GM23248 (cell line): Measurements from ENCODE around the gene MLLT6. TPM values are rescaled to one million over a fixed set of nuclear protein-coding genes. Genes with fewer than 3 reads are reported as not detected.

ENCODE experiments used
- DNase-seq: peaks from one replicate; pipeline ENCODE4 v3.0.0-alpha.2; 2015
- H2AFZ ChIP-seq: fragments of 200-600 bp; sonication (generic); 2 replicates; pipeline ENCODE4 v1.6.1; 2016; ENCODE audit warnings: antibody characterized with exemption
- H3F3A ChIP-seq: fragments of 200-600 bp; sonication (generic); 2 replicates; pipeline ENCODE4 v1.6.1; 2016; ENCODE audit warnings: mild to moderate bottlenecking, antibody characterized with exemption, mixed run types; ENCODE audit not compliant: insufficient read depth
- H3K27ac ChIP-seq: fragments of 200-600 bp; sonication (generic); 2 replicates; pipeline ENCODE4 v1.5.1; 2016; ENCODE audit warnings: mild to moderate bottlenecking
- H3K27me3 ChIP-seq: fragments of 200-600 bp; sonication (generic); replicated peaks from 2 replicates; pipeline ENCODE4 v1.6.1; 2016; ENCODE audit warnings: mild to moderate bottlenecking; ENCODE audit not compliant: insufficient read depth
- H3K36me3 ChIP-seq: fragments of 200-600 bp; sonication (generic); 2 replicates; pipeline ENCODE4 v1.6.1; 2016; ENCODE audit warnings: low read depth, mild to moderate bottlenecking
- H3K4me1 ChIP-seq: fragments of 200-600 bp; sonication (generic); 2 replicates; pipeline ENCODE4 v1.6.1; 2016; ENCODE audit warnings: mild to moderate bottlenecking; ENCODE audit not compliant: insufficient read depth
- H3K4me2 ChIP-seq: fragments of 200-600 bp; sonication (generic); one replicate; pipeline ENCODE4 v1.6.1; 2016; ENCODE audit warnings: mild to moderate bottlenecking; ENCODE audit not compliant: unreplicated experiment
- H3K4me3 ChIP-seq: fragments of 200-600 bp; sonication (generic); 2 replicates; pipeline ENCODE4 v1.5.1; 2016; ENCODE audit warnings: mild to moderate bottlenecking
- H3K79me2 ChIP-seq: fragments of 200-600 bp; sonication (generic); 2 replicates; pipeline ENCODE4 v1.6.1; 2016; ENCODE audit warnings: mild to moderate bottlenecking; ENCODE audit not compliant: insufficient read depth
- H3K9ac ChIP-seq: fragments of 200-600 bp; sonication (generic); 2 replicates; pipeline ENCODE4 v1.6.1; 2016; ENCODE audit warnings: mild to moderate bottlenecking
- H3K9me2 ChIP-seq: fragments of 200-600 bp; sonication (generic); 2 replicates; pipeline ENCODE4 v1.6.1; 2016; ENCODE audit warnings: mixed run types, mild to moderate bottlenecking, moderate library complexity; ENCODE audit not compliant: insufficient read depth
- H3K9me3 ChIP-seq: fragments of 200-600 bp; sonication (generic); one replicate; pipeline ENCODE4 v1.6.1; 2017; ENCODE audit warnings: low read depth
- H4K20me1 ChIP-seq: fragments of 200-600 bp; sonication (generic); 2 replicates; pipeline ENCODE4 v1.6.0; 2016; ENCODE audit not compliant: insufficient read depth
- EZH2 ChIP-seq: fragments of 200-600 bp; sonication (generic); IDR thresholded peaks from 2 replicates; pipeline ENCODE4 v1.6.1; 2018; ENCODE audit warnings: antibody characterized with exemption, mild to moderate bottlenecking; ENCODE audit not compliant: insufficient read depth, poor library complexity, severe bottlenecking
- EZH2phosphoT487 ChIP-seq: fragments of 200-600 bp; sonication (generic); IDR thresholded peaks from 2 replicates; pipeline ENCODE4 v1.6.1; 2018; ENCODE audit warnings: antibody characterized with exemption, moderate library complexity, mild to moderate bottlenecking, low read depth; ENCODE audit not compliant: insufficient read depth
- WGBS, 2 experiments: methylation state at CpG; one replicate each; pipeline ENCODE4 v1.1.6; 2015 to 2017; ENCODE audit warnings: low lambda C conversion rate in 2 of 2, low coverage in 1 of 2; ENCODE audit errors: missing lambda C conversion rate in 2 of 2; 5-methylcytosine and 5-hydroxymethylcytosine counted together
- in situ Hi-C: fragments of 300-500 bp; cut with MboI; formaldehyde crosslinking; loops from 2 replicates; pipeline ENCODE4 v1.15.0; 2020
- polyA plus RNA-seq: library from polyadenylated mRNA; unstranded; fragments of >200 nt; fragmentation: Nextera tagmentation; extraction: Ambion mirVana; gene quantifications from 2 replicates; pipeline ENCODE4 v1.2.1, GENCODE V29; 2016
- total RNA-seq: library from RNA; depleted of rRNA; stranded (reverse); fragments of >200 nt; shearing (Covaris generic); gene quantifications from 2 replicates; pipeline ENCODE4 v1.2.3, GENCODE V29; 2014

MLLT6 gene
- total and polyA plus RNA-seq, 2 experiments from 2014 or later = 3.1 to 18.9 TPM

DNA sequence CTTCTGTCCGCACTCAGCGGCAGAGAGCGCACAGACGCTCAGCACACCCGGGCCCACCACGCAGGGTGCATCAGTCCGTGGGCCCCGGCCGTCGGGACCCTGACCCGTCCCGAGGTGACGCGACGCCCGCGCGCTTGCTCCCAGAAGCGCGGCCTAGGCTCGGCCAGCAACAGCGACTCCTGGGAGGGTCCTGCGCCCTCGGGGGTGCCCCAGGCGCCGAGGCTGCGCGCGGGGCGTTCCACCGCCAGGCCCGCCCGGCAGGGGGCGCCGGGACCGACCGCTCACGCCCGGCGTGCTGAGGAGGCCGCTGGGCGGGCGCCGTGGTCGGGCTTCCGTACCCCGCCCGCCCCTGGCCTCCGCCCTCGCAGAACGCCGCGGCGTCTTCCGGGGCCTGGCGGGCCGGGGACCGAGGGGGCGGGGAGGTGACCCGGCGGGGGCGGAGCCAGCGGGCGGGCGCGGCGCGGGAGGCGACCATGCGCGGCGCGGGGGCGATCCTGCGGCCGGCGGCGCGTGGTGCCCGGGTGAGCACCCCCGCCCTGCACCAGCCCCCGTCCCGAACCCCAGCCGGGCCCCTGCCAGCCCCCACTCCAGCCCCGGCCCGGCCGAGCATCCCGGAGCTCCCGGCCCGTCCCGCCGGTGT, 24.9 kb downstream of the MLLT6 start, which contains the start of gene CISD3:
Gene CISD3, plus strand, starts transcription at position 456 of the 640 bp plus-strand sequence. Its CDS starts 18 bp downstream, at position 474.
- DNase-seq = peak; percentile 95
- Histone ChIP-seq H3K36me3 (no peaks in the 10 kb centered on the region), H4K20me1 (no peaks in the 10 kb centered on the region), H3K4me3 (peak within 1 kb of the TSS; percentile 99), H3K79me2 (peaks cover 10% of the 10 kb centered on the region), H3F3A (peaks cover 34% of the 10 kb centered on the region), H3K9me2 (no peaks in the 10 kb centered on the region), H3K9ac (peak within 1 kb of the TSS; percentile 88), H3K9me3 (no peaks in the 10 kb centered on the region), H3K4me1 (peaks cover 18% of the 10 kb centered on the region; the same call in 1 of the 2 replicates), H3K27me3 (no peaks in the 10 kb centered on the region), H3K4me2 (peak within 1 kb of the TSS; percentile 100), H2AFZ (peak within 1 kb of the TSS; percentile 88), H3K27ac (peak within 1 kb of the TSS; percentile 66)
- TF ChIP-seq EZH2 = no peak
- 2 to 4% methylated on average over 48 to 54 of the region's 92 CpGs for WGBS, 2 experiments
- in situ Hi-C loops = no loop called here

DNA sequence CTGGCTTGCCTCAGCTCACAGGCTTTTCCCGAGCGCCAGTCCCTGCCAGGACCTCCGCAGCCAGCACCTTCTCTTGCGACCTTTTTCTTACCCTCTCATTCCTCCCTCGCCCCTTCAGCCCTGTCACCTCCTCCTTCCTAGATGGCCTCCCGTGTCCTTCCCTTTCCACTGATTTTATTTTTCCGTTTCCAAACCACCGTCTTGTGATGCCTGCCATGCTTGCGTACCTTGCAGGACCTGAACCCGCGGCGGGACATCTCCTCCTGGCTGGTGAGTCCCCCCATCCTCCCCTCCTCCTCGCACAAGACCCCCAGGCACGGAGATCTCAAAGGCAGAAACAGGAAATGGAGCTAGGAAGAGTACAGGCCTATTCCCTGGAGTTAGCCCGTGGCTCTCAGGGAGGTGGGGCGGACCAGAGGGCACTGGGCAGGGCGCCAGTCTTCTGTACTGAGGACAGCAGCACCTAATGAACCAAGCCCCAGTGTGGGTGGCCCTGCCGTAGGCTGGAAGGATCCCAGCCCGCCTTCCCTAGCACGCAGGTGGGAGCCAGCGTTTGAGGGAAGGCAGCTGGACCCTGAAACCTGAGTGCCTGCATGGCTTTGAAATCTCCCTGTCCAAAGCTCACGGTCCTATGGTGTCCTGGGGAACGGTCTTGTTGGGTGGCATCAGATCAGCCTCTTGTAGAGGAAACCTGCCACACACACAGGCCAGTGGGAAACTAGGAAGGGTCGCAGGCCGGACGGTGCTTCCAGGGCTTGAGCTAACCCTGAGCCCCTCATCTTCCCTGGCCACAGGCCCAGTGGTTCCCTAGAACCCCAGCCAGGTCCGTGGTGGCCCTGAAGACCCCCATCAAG, 25.7 kb downstream of the MLLT6 start:
- 9 to 13% methylated on average over 26 to 27 of the region's 27 CpGs for WGBS, 2 experiments

DNA sequence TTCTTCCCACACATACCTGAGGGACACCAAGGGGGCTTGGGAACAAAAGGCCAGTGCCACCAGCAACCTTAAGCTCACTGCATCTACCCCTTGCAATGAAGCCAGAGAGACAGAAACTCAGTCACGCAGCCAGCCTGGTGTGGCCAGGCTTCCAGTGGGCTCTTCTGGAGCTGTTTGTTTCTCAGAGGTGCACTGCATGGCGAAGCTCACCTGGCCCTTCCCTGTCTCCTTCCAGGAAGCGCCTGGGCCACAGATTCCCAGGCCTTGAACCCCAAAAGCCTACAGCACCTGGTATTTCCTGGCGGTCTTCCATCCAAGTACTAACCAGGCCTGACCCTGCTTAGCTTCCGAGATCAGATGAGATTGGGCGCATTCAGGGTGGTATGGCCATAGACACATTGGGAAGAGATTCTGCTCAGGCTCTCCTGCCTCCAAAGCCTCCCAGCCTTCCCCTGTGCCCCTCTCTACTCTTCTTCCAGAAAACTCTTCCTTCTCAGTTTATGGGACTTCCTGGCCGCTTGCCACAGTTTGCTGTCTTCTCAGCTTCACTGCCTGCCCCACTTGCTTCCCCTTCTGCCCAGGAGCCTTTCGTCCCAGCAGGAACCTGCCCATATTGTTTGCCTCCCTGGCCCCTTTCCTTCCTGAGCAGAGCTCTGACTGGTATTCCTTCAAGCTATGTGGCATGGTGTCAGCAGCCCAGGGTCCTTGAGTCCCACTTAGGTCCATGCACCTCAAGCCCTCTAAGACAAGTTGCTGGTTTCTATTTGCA, 26.6 kb downstream of the MLLT6 start:
- TF ChIP-seq EZH2 = no peak
- no peak for TF ChIP-seq EZH2phosphoT487
- 76% methylated on average over 8 of the region's 8 CpGs for WGBS, 2 experiments
- H3K27me3 ChIP-seq = no peaks in the 10 kb centered on the region
- peaks cover 41% of the 10 kb centered on the region for H3F3A ChIP-seq
- H3K4me2 ChIP-seq = peak overlapping the region; percentile 100
- H3K36me3 ChIP-seq = 0 out of 2 replicates have a peak, but pooled peaks cover under 1% of the 10 kb centered on the region
- no peaks in the 10 kb centered on the region for H4K20me1 ChIP-seq
- peak overlapping the region; percentile 88 for H3K9ac ChIP-seq
- in situ Hi-C loops = no loop called here
- no peak overlapping the region for H3K27ac ChIP-seq
- no peaks in the 10 kb centered on the region for H3K9me2 ChIP-seq
- H3K4me3 ChIP-seq = peak overlapping the region; percentile 99
- H3K4me1 ChIP-seq = peaks cover 21% of the 10 kb centered on the region; the same call in 1 of the 2 replicates
- H3K9me3 ChIP-seq = no peaks in the 10 kb centered on the region
- no peak overlapping the region for H2AFZ ChIP-seq
- DNase-seq = peak; percentile 27
- peaks cover 10% of the 10 kb centered on the region for H3K79me2 ChIP-seq

More for the DNA sequence above, 25.7 kb downstream of the MLLT6 start:
- H3K9ac ChIP-seq = peak overlapping the region; percentile 88
- DNase-seq = peak; percentile 81
- H3K9me3 ChIP-seq = no peaks in the 10 kb centered on the region
- no peaks in the 10 kb centered on the region for H3K27me3 ChIP-seq
- no peak for TF ChIP-seq EZH2
- TF ChIP-seq EZH2phosphoT487 = no peak
- in situ Hi-C loops = no loop called here
- H3K36me3 ChIP-seq = no peaks in the 10 kb centered on the region
- peak overlapping the region; percentile 66 for H3K27ac ChIP-seq
- peak overlapping the region; percentile 100 for H3K4me2 ChIP-seq
- H3K4me3 ChIP-seq = peak overlapping the region; percentile 99
- H2AFZ ChIP-seq = peak overlapping the region; percentile 88
- peaks cover 21% of the 10 kb centered on the region; the same call in 1 of the 2 replicates for H3K4me1 ChIP-seq
- H3K79me2 ChIP-seq = peaks cover 10% of the 10 kb centered on the region
- peaks cover 40% of the 10 kb centered on the region for H3F3A ChIP-seq
- H3K9me2 ChIP-seq = no peaks in the 10 kb centered on the region
- no peaks in the 10 kb centered on the region for H4K20me1 ChIP-seq
